SK-N-MC (cell line): ENCODE data around the gene METTL4.
"Not testable (repeated sequence)": the region's sequence is repeated elsewhere in the genome, so short reads cannot be mapped to it uniquely, and the experiment has no call there.

ENCODE experiments used
- DNase-seq: peaks from one replicate; pipeline ENCODE4 v3.0.0-alpha.2; 2011; ENCODE audit warnings: low read depth, low spot score
- H3K27ac ChIP-seq: fragments of 200-600 bp; sonication (generic); 2 replicates; pipeline ENCODE4 v1.5.1; 2016; ENCODE audit warnings: mixed run types
- H3K36me3 ChIP-seq: fragments of 200-600 bp; sonication (generic); 2 replicates; pipeline ENCODE4 v1.6.1; 2017; ENCODE audit warnings: antibody characterized with exemption, low read length, mixed read lengths; ENCODE audit not compliant: insufficient read depth
- H3K4me3 ChIP-seq: fragments of 200-600 bp; sonication (generic); 2 replicates; pipeline ENCODE4 v1.5.1; 2016
- H3K9ac ChIP-seq: fragments of 200-600 bp; sonication (generic); 2 replicates; pipeline ENCODE4 v1.8.0; 2017; ENCODE audit warnings: mixed run types, mixed read lengths; ENCODE audit not compliant: insufficient read length
- H3K9me3 ChIP-seq: fragments of 200-600 bp; sonication (generic); 2 replicates; pipeline ENCODE4 v1.6.1; 2017; ENCODE audit warnings: low read depth, mild to moderate bottlenecking, antibody characterized with exemption, low read length, moderate library complexity, mixed read lengths
- EZH2 ChIP-seq: fragments of 200-600 bp; sonication (generic); IDR thresholded peaks from one replicate; pipeline ENCODE4 v1.6.1; 2017; ENCODE audit warnings: antibody characterized with exemption
- FOXP2 ChIP-seq: optimal IDR thresholded peaks from 2 replicates; pipeline ENCODE3; 2011; ENCODE audit warnings: mild to moderate bottlenecking, moderate library complexity; ENCODE audit not compliant: insufficient read depth; ENCODE audit errors: extremely low read length, control extremely low read depth
- POLR2AphosphoS5 ChIP-seq: IDR thresholded peaks from 2 replicates; pipeline ENCODE4 v1.6.1; 2012; ENCODE audit warnings: mild to moderate bottlenecking, low read depth, low read length, borderline replicate concordance

Gene METTL4

GRCh38 chr18:2537296-2537695, 34.0 kb downstream of the METTL4 start:
- no peak for TF ChIP-seq FOXP2
- no peak for TF ChIP-seq POLR2AphosphoS5
- TF ChIP-seq EZH2: no peak
- H3K27ac ChIP-seq: no peak overlapping the region
- H3K4me3 ChIP-seq: no peak overlapping the region
- peaks cover 6% of the 10 kb centered on the region for H3K36me3 ChIP-seq
- no peak overlapping the region for H3K9ac ChIP-seq
- no peaks in the 10 kb centered on the region for H3K9me3 ChIP-seq
- no peak for DNase-seq

GRCh38 chr18:2536493-2536892, 34.8 kb downstream of the METTL4 start:
- TF ChIP-seq POLR2AphosphoS5: no peak
- no peak for TF ChIP-seq EZH2
- TF ChIP-seq FOXP2: no peak
- no peak for DNase-seq
- H3K27ac ChIP-seq: no peak overlapping the region

GRCh38 chr18:2536063-2536462, 35.2 kb downstream of the METTL4 start:
- Histone ChIP-seq H3K9me3 (no peaks in the 10 kb centered on the region), H3K27ac (no peak overlapping the region), H3K4me3 (no peak overlapping the region), H3K36me3 (peaks cover 6% of the 10 kb centered on the region), H3K9ac (no peak overlapping the region)
- no peak for DNase-seq
- TF ChIP-seq EZH2 (no peak), FOXP2 (no peak), POLR2AphosphoS5 (no peak)

More at GRCh38 chr18:2536493-2536892, 34.8 kb downstream of the METTL4 start:
- peaks cover 6% of the 10 kb centered on the region for H3K36me3 ChIP-seq
- H3K9me3 ChIP-seq: no peaks in the 10 kb centered on the region
- no peak overlapping the region for H3K9ac ChIP-seq
- H3K4me3 ChIP-seq: no peak overlapping the region

- TF ChIP-seq FOXP2 (no peak), POLR2AphosphoS5 (no peak), EZH2 (no peak)
- no peak overlapping the region for H3K27ac ChIP-seq
- H3K9me3 ChIP-seq: no peaks in the 10 kb centered on the region
- H3K4me3 ChIP-seq: no peak overlapping the region
- peaks cover 6% of the 10 kb centered on the region for H3K36me3 ChIP-seq
- no peak overlapping the region for H3K9ac ChIP-seq
- no peak for DNase-seq
These were observed 35.8 kb downstream of the METTL4 start for GRCh38 chr18:2535419-2535910.

GRCh38 chr18:2534906-2535305, 36.4 kb downstream of the METTL4 start:
- Histone ChIP-seq H3K9ac (no peak overlapping the region), H3K27ac (no peak overlapping the region), H3K4me3 (no peak overlapping the region), H3K9me3 (no peaks in the 10 kb centered on the region), H3K36me3 (peaks cover 6% of the 10 kb centered on the region)
- no peak for DNase-seq
- TF ChIP-seq FOXP2: no peak
- no peak for TF ChIP-seq EZH2
- TF ChIP-seq POLR2AphosphoS5: no peak

- no peaks in the 10 kb centered on the region for H3K9me3 ChIP-seq
These were observed 38.5 kb downstream of the METTL4 start for GRCh38 chr18:2532797-2533196.

GRCh38 chr18:2531751-2532150, 39.6 kb downstream of the METTL4 start:
- Histone ChIP-seq H3K4me3 (no peak overlapping the region), H3K9ac (no peak overlapping the region), H3K9me3 (no peaks in the 10 kb centered on the region), H3K36me3 (no peaks in the 10 kb centered on the region), H3K27ac (no peak overlapping the region)
- TF ChIP-seq EZH2: no peak
- no peak for TF ChIP-seq POLR2AphosphoS5
- no peak for TF ChIP-seq FOXP2
- no peak for DNase-seq

More at GRCh38 chr18:2532797-2533196, 38.5 kb downstream of the METTL4 start:
- no peak for DNase-seq
- H3K36me3 ChIP-seq: no peaks in the 10 kb centered on the region
- H3K4me3 ChIP-seq: no peak overlapping the region
- H3K9ac ChIP-seq: no peak overlapping the region
- no peak for TF ChIP-seq FOXP2
- TF ChIP-seq EZH2: no peak
- no peak for TF ChIP-seq POLR2AphosphoS5
- H3K27ac ChIP-seq: no peak overlapping the region

GRCh38 chr18:2529154-2529553, 42.2 kb downstream of the METTL4 start:
- Histone ChIP-seq H3K9me3 (no peaks in the 10 kb centered on the region), H3K9ac (no peak overlapping the region), H3K4me3 (no peak overlapping the region), H3K27ac (no peak overlapping the region), H3K36me3 (no peaks in the 10 kb centered on the region)
- DNase-seq: no peak
- TF ChIP-seq EZH2: no peak
- TF ChIP-seq FOXP2: no peak

- Histone ChIP-seq H3K9me3 (no peaks in the 10 kb centered on the region), H3K36me3 (no peaks in the 10 kb centered on the region), H3K27ac (no peak overlapping the region), H3K9ac (no peak overlapping the region), H3K4me3 (no peak overlapping the region)
- TF ChIP-seq POLR2AphosphoS5 (no peak), EZH2 (no peak), FOXP2 (no peak)
- DNase-seq: no peak
These were observed 45.0 kb downstream of the METTL4 start for GRCh38 chr18:2526329-2526728.

GRCh38 chr18:2524794-2525198, 46.5 kb downstream of the METTL4 start:
- H3K27ac ChIP-seq: peak overlapping the region; percentile 44; the same call in 1 of the 2 replicates
- not testable (repeated sequence) for H3K36me3 ChIP-seq, DNase-seq, H3K4me3 ChIP-seq, H3K9ac ChIP-seq, H3K9me3 ChIP-seq
